ENCODE data around the gene CEP57. TPM values are rescaled to one million over a fixed set of nuclear protein-coding genes. Genes with fewer than 3 reads are reported as not detected.
A peak's percentile ranks its signal among the peaks of the same experiment; 100 is the strongest.

CEP57 gene
- total RNA-seq (ENCODE audit: insufficient read depth, low replicate concordance) = 119 TPM

DNA sequence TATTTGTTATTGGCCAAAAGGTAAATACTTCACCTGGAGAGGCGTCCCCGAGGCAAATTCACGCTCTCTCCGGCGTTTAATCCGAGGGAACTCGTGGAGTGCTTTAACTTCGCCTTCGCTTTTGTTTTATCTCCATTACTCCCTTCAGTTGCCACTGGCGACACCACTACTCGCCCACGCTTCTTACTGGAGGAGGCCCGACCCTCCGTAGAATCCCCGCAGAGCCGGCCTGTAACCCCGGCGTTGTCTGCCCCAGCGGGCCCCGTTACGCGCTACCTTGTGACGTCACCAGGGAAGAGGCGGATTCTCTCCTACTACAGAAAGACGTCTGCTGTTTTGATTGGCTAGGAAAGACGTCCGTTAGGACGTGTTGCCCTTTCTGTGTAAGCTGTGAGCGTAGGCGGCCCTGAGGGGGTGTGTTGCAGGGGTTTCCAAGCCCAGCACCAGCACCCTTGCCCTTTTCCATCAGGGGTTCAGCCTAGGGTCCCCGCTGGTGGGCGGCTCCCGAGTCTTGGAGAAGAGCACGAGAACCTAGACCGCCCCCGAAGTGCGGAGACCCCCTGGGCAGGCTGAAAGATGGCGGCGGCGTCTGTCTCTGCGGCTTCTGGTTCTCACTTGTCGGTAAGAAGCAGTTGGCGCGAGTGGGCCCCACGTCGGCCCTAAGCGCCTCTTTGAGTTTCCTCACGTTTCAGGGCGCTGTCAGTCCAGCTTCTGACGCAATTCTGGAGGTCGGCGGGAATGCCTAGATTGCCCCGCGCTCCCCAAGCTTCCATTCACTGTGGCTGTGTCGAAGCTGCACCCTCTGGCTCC lies at the start of gene CEP57:
Gene CEP57 (plus strand): TSS at position 376 of the 810 bp plus-strand sequence. CDS start 201 bp downstream, at position 577.
- DNase-seq (ENCODE audit: low spot score) = peak; percentile 99

DNA sequence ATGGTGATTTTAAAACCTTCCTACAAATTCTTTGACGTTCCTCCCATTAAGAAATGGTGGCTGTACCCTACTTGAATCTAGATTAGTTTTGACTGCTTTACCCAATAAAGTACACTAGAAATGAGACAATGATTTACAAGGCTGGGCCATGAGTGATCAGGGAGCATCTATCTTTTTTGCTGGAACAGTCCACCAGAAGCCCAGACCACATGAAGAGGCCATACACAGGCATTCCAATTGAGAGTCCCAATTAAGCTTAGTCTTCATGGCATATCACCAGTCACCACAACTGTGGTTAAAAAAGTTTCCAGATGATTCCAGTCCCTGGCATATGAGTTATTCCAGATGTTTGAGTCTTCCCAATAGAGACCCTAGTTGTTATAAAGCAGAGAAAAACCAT lies 40.2 kb upstream of the CEP57 start:
- DNase-seq (ENCODE audit: low spot score) = no peak

DNA sequence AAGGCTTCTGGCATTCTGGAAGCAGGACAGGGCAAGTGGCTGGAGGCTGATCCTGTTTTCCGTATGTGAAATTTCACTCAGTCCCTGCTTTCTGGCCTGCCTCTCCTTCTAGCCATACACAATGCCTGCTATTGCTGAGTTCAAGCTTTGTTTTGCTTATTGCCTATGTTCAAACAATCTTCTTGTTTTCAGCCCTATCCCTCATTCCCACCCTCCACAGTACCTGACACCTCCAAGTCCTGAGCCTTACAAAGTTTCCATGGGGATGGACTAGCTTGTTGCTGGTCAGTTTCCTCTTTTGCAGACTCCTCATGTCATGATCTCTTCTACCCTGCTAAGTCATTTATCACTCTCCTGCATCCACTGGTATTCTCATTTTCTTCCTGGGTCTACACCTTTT lies 38.8 kb upstream of the CEP57 start:
- DNase-seq (ENCODE audit: low spot score) = no peak

DNA sequence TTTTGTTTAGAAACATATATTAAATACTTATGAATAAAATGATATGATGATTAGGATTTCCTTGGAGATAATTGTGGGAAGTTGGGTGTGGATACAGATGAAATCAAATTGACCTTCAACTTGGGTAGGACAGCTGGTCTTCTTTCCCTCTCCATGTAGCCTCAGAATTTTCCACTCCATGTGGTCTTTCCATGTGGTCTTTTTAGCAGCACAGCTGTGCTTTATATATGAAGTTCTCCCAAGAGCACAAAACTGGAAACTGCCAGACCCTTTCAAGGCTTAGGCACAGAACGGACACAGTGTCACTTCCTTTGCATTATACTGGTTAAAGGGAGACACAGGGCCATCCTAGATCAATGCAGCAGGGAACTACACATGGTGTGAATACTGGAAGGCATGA lies 29.4 kb upstream of the CEP57 start:
- no peak for DNase-seq (ENCODE audit: low spot score)

DNA sequence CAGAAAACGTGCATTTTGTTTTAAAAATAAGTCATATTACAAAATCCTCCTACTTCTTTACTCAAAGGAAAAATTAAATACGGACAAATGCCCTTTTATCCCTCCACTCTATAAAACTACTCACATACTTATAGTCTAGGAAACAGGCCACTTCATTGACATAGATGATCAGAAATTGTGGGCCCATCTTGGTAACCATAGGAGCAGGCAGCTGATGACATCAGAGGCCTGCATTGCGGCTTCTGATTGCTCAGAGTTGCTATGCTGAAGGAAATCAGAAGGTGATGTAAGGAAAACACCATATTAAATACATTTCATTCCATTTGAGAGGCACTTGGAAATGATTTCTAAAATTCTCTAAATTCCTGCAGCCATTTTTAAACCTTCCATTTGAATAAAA lies 27.8 kb upstream of the CEP57 start:
- peak; percentile 37 for DNase-seq (ENCODE audit: low spot score)

DNA sequence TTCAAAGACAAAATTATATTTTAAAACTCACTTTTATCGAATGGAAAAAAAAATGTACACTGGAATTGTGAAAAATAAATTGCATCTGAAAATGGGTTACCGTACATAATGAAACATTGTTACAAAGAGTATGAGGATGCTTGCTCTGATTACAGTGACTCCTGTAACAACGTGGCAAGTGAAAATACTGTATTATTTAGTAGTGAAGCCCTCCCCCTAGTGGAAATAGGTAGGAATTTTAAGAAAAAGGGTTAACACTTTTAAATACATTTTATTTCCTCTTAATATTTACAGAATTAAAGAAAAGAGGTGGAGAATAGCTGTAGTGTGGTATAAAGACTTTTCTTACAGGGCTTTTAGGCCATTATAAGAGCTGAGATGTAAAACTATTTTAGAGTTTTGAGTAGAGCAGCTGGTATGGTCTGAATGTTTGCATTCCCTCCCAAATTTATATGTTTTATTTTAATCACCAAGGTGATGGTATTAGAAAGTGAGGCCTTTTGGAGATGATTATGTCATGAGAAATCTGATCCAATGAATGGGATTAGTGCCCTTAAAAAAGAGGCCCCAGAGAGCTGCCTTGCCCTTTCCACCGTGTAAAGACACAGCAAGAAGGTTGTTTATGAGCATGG lies 25.9 kb upstream of the CEP57 start:
- DNase-seq (ENCODE audit: low spot score) = peak; percentile 75

DNA sequence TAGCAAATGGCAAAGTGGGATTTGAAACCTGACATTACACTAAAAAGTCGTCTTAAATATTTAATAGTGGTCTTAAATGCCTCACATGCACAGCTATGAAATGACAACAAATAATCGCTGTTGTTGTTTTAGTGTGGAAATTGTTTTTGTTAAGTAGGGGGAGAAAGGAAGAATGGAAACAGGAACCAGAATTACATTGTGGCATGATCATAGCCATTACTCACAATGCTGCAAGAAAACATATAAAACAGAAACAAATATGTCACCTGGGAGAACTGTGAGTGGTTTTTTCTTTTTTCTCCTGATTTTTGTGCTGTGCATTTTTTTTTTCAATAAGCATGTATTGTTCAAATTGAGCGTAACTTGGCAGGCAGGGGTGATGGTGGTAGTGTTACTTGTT lies 23.6 kb upstream of the CEP57 start:
- DNase-seq (ENCODE audit: low spot score) = no peak

DNA sequence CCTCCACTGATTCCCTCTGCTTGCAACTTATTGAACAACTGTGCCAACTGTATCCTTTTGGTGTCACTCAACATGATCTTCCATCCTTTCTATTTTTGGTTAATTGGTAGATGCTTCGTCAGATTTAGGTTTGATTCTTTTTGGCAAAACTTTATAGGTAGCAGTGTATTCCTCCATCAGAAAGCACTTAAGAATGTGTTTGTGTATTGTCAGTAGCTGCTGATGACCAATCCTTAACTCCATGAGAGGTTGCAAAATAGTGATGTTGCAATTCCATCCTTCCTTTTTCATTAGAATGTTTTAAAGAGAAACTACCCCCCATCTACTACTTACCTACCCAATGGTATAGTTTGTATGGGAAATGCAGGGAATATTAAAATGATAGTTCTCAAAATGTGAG lies 22.8 kb upstream of the CEP57 start:
- DNase-seq (ENCODE audit: low spot score) = peak; percentile 10

DNA sequence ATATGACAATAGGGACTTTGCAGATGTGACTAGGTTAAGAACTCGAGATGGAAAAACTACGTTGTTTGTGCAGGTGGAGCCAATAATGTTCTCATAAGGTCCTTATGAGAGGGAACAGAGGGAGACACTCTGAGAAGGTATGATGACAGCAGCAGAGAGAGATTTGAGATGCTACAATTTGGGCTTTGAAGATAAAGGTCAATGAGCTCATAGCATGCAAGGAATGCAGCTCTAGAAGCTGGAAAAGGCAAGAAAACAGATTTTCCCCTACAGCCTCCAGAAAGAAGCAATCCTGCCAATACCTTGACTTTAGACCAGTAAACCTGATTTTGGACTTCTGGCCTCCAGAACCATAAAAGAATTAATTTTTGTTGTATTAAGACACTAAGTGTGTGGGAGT lies 21.8 kb upstream of the CEP57 start:
- no peak for DNase-seq (ENCODE audit: low spot score)

DNA sequence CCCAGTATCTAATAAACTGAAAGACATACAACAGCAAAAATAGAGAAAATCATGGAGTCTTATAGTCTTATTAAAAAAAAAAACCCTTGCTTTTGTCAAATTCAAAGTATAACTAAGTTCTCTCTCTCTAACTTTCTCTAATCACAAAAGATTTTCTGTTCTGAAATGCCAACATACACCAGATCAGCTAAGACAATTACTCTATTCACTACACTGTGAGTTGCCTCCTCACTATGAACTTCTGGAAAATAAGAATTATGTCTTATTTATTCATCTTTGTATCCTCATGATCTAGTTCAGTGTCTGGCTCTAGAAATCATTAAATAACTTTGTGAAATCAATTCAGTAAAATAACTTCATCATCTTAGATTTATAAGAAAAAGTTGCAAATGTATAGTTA lies 13.4 kb upstream of the CEP57 start:
- DNase-seq (ENCODE audit: low spot score) = no peak

DNA sequence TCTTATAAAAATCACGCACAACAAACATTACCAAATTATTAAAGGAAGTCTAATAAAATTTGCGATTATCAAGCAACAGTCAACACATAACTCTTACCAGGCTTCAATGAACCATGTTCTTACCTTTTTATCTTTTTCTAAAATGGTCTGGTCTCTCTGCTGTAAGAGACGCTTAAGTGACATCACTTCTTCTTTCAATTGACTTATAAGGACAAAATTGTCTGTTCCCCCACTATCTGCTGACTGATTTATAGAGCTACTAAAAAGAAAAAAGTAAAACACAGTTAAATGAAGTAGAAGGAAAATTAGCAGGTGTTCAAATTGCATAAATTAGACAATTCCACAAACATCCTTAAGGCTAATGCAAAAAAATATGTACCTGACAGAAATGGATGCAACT lies 11.6 kb upstream of the CEP57 start:
- DNase-seq (ENCODE audit: low spot score) = no peak

DNA sequence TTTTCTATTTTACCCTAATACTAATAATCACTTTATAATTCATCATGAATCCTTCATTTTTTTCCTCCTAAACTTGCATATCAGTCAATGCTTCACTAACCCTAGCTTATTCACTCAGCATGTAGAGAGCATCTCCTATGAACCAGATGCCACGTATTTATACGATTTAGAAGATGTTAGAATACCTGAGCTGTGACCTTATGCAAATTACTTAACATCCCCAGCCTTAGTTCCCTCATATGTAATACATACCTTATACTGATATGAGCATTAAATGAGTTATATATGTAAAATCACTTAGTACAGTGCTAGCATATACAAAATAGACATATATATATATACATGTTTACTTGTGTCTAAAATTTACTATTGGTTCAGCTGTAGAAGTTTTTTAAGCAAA lies 9.8 kb upstream of the CEP57 start:
- DNase-seq (ENCODE audit: low spot score) = no peak

DNA sequence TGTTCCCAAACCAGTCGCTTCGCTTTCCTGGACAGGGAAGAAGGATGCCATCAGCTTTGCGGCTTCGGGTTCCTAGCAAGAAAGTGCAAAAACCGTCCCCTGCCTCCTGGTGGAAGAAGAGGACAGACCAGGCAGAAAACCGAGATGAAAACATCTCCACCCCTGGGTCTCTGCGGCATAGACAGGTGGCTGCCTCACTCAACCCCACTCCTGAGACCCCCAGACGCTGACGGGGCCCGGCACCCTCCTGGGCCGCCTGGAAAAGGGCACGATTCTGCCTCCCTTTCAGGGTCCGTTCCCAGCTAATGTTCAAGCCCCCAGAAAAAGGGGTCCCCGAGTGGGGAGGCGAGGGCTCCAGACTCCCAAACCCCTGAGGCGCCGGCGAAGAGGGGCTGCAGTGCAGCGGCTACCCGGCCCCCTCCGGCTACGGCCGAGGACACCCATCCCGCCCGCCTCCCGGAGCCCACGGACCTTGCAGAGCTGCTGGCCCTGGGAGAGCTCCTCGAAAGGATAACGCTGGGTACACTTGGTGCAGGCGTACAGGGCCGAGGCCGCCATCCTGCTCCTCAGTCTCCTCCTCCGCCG lies 1.3 kb upstream of the CEP57 start:
- peak; percentile 57 for DNase-seq (ENCODE audit: low spot score)

DNA sequence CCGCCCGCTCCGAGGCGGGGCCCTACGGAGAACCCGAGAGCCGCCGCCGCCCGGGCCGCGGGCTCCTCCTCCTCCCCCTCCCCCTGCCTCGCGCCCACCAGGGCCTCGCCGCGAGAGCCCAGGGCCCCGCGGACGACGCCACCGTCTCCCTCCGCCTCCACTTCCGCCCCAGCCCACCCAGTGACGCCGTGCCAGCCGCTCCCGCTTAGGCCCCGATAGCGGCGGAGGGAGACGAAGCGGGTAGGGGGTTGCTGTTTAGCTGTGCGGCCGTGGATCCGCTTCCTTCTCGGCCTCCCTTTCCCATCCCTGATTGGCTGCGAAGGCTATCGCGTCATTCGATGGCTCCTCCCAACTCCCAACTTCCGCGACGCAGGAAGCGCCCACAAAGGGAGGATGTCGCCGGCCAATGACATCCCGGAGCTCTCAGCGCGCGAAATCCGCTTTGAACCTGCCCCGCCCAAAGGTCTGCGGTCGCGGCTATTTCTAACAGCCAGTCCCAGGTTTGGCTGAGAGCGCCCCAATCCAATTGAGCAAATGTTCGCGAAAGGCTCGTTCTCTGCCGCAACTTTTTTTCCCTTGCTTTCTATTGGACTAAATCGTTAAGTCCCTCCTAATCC lies 684 bp upstream of the CEP57 start, which contains the start of gene FAM76B:
Gene FAM76B (minus strand): TSS at position 277 of the 617 bp plus-strand sequence. CDS start 304 bp downstream, outside the sequence.
- peak; percentile 100 for DNase-seq (ENCODE audit: low spot score)

DNA sequence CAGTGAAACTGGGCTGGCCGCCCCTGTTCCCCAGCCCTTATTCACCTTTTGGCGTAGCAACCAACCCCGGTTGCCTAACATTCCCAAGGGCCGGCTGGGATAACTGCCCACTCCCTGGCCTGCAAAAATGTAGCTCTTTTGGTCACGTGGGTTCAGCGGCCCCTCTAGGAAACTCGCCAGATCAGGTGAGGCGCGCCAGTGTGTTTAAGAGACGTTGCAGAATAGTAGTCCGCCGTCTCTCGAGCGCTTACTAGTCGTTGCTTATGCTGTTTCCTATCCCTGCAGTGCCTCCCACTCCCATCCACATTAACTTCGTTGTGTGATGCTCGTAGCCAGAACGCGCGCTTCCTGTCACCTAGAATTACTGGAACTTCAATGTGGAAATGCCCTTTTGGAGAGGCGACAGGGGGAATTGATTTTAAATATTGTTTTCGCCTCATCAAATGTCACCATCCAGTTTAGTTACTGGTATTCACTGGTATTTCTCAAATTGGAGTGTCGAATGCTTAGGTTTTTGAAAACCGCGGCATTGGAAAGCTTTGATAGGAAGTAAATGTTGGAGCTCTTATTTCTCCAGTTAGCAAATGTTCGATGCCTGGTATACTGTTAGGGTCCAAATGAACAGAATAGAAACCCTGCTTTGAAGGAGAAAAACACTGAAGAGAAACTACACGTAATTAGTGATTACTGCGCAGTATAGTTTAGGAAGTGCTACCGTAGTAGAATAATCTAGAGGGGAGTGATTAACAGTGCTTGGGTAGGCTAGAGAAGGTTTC lies 823 bp downstream of the CEP57 start:
- peak; percentile 67 for DNase-seq (ENCODE audit: low spot score)

DNA sequence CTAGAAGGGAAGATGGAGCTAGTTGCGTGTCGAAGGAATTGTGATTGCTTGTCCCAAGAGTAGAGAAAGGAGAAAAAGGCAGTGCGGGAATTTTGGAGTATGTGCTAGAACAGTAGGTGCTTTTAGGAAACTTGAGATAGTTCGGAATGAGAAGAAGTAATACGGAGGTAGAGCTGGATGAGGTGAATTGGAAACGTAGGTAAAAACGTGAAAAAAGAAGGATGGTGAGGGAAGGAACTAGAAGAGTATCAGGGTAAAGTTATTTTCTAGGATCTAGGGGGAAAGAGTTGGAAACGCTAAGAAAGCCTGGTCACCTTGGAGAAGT lies 1.4 kb downstream of the CEP57 start:
- DNase-seq (ENCODE audit: low spot score) = peak; percentile 4

DNA sequence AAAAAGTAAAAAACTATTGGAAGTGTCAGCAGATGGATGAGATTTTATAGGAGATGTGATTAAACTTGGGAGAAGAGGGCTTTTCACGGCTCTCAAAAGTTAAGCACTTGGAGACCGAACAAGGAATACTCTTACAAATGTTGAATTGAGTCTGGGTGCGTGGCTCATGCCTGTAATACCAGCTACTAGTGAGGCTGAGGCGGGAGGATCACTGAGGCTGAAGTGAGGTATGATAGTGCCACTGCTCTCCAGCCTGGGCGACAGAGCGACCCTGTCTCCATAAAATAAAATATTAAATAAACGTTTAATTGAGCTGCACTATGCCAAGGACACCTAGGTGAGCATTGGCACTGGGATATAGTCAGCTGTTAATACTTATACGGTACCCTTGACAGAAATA lies 1.9 kb downstream of the CEP57 start:
- DNase-seq (ENCODE audit: low spot score) = no peak

DNA sequence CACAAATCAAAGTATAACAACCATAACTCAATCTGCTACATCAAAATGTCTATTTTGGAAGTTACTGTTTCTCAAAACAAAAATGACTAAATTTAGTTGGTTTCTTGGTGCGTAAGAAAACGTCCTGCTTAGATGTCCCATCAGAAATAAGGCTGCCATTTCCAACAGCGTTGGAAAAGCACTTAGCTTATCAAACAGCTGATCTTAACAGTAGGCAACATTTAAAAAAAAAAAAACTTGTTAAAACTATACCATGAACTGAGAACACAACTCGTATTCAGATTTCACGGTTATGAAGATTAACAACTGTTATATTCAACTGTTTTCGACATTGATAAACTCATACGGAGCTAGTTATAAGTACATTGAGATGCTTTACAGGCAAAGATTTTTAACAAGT lies 2.4 kb downstream of the CEP57 start:
- DNase-seq (ENCODE audit: low spot score) = no peak

DNA sequence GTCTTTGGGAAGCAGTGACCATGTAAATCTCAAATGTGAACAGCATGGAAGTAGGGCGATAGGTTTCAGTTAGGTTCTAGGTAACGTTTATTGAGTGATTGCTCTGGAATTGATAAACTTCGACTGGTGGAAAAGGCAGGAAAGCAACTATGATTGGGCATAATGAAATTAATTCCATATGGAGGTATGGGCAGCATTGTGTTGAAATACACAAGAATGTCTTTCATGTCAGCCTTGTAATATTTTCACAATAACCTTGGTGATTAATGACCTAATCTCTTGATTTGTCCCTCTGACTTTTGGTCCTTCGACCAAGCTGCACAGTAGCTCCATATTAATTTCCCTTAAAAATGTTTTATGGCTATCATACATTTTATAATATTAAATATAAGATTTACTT lies 2.8 kb downstream of the CEP57 start:
- DNase-seq (ENCODE audit: low spot score) = no peak

DNA sequence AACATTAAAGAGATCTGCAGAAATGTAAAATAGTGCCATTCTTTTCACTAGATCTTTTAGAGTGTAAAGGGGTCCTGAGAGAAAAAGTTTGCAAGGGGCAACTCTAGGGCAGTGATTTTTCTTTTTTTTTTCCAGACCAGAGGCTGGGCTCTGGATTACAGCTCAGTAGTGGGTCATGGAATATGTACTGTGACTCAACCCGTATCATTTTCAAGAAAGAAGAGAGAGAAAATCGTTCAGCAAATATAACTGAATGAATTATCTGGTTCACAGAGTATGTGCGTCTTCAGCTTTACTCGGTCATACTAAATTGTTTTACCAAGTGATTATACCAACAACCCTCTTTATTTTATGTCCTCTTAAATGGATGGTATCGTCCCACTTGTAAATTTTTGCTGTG lies 3.8 kb downstream of the CEP57 start:
- no peak for DNase-seq (ENCODE audit: low spot score)

DNA sequence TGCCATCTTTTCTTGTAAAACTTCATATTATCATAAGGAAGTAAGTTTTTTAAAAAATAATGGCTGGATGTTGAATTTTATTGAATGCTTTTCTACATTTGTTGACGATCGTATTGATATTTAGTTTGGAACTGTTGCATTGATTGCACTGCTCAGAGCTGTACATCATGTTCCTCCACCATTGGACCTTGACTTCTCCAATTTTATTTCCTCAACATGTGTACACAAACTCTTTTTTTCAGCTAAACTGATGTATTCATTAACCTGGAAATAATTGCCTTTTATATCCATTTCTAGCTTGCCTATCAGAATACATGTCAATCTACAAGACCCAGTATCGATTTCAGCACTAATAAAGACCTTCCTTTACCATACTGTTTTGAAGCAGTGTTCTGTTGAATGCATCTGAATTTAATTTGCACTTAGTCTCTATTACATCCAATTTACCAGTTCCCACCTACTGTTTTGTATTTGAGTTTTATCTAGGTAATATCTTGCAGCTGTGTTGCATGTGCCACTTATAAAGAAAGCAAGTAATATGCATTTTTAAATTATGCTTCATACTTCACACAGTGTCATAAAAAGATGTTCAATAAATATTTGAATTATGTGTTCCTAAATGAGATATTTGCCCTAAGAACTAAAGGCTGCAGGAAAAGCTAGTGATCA lies 5.5 kb downstream of the CEP57 start:
- no peak for DNase-seq (ENCODE audit: low spot score)

Data from umbilical cord (tissue), 2 donors.